Nephron progenitor cell (in vitro differentiated cells): ENCODE measurements around the gene SH3D19.

ENCODE experiments used
- DNase-seq: peaks from one replicate; pipeline ENCODE4 v3.0.0; 2021
- H3K27ac Mint-ChIP-seq: 2 replicates; pipeline ENCODE4 v1.8.0; 2021; ENCODE audit warnings: mild to moderate bottlenecking, moderate library complexity, mixed read lengths
- H3K27me3 Mint-ChIP-seq: 2 replicates; pipeline ENCODE4 v1.8.0; 2021; ENCODE audit warnings: mild to moderate bottlenecking, low read depth, mixed read lengths; ENCODE audit not compliant: poor library complexity
- H3K36me3 Mint-ChIP-seq: 2 replicates; pipeline ENCODE4 v1.8.0; 2021; ENCODE audit warnings: low read depth, mixed read lengths
- H3K4me1 Mint-ChIP-seq: 2 replicates; pipeline ENCODE4 v1.8.0; 2021; ENCODE audit warnings: mixed read lengths
- H3K4me3 Mint-ChIP-seq: 2 replicates; pipeline ENCODE4 v1.8.0; 2021; ENCODE audit warnings: mild to moderate bottlenecking, moderate library complexity, mixed read lengths
- H3K9me3 Mint-ChIP-seq: 2 replicates; pipeline ENCODE4 v1.8.0; 2021; ENCODE audit warnings: mild to moderate bottlenecking, moderate library complexity, mixed read lengths
- CTCF ChIP-seq: fragments of 200-600 bp; sonication (generic); IDR thresholded peaks from 2 replicates; pipeline ENCODE4 v1.5.0; 2021; ENCODE audit warnings: antibody characterized with exemption

Gene SH3D19

GRCh38 chr4:151358266-151358665, 32.9 kb upstream of the SH3D19 start:
- H3K4me3 Mint-ChIP-seq: no peak overlapping the region
- no peaks in the 10 kb centered on the region for H3K9me3 Mint-ChIP-seq
- no peak overlapping the region for H3K27ac Mint-ChIP-seq
- TF ChIP-seq CTCF: no peak
- peaks cover 8% of the 10 kb centered on the region for H3K4me1 Mint-ChIP-seq
- DNase-seq: no peak
- H3K36me3 Mint-ChIP-seq: no peaks in the 10 kb centered on the region
- peaks cover 7% of the 10 kb centered on the region for H3K27me3 Mint-ChIP-seq

GRCh38 chr4:151356510-151356909, 31.1 kb upstream of the SH3D19 start:
- Mint-ChIP-seq H3K36me3 (peaks cover 5% of the 10 kb centered on the region), H3K27me3 (peaks cover 7% of the 10 kb centered on the region), H3K4me3 (no peak overlapping the region), H3K27ac (no peak overlapping the region), H3K4me1 (peaks cover 8% of the 10 kb centered on the region), H3K9me3 (no peaks in the 10 kb centered on the region)
- DNase-seq: no peak
- no peak for TF ChIP-seq CTCF

GRCh38 chr4:151355155-151355554, 29.8 kb upstream of the SH3D19 start:
- H3K9me3 Mint-ChIP-seq: no peaks in the 10 kb centered on the region
- peaks cover 6% of the 10 kb centered on the region for H3K4me1 Mint-ChIP-seq
- no peak overlapping the region for H3K27ac Mint-ChIP-seq
- H3K27me3 Mint-ChIP-seq: peaks cover 7% of the 10 kb centered on the region
- TF ChIP-seq CTCF: no peak
- DNase-seq: no peak
- no peak overlapping the region for H3K4me3 Mint-ChIP-seq
- H3K36me3 Mint-ChIP-seq: peaks cover 5% of the 10 kb centered on the region

- peaks cover 3% of the 10 kb centered on the region for H3K9me3 Mint-ChIP-seq
- DNase-seq: no peak
- no peak overlapping the region for H3K27ac Mint-ChIP-seq
- no peak for TF ChIP-seq CTCF
- peaks cover 13% of the 10 kb centered on the region for H3K4me1 Mint-ChIP-seq
- H3K4me3 Mint-ChIP-seq: no peak overlapping the region
- no peaks in the 10 kb centered on the region for H3K36me3 Mint-ChIP-seq
- H3K27me3 Mint-ChIP-seq: no peaks in the 10 kb centered on the region
These were observed 22.3 kb upstream of the SH3D19 start for GRCh38 chr4:151347490-151348235.

GRCh38 chr4:151344948-151345347, 19.5 kb upstream of the SH3D19 start:
- Mint-ChIP-seq H3K27me3 (no peaks in the 10 kb centered on the region), H3K4me1 (peaks cover 13% of the 10 kb centered on the region), H3K36me3 (no peaks in the 10 kb centered on the region), H3K9me3 (peaks cover 3% of the 10 kb centered on the region), H3K27ac (no peak overlapping the region), H3K4me3 (no peak overlapping the region)
- no peak for TF ChIP-seq CTCF
- no peak for DNase-seq

GRCh38 chr4:151340751-151341385, 15.5 kb upstream of the SH3D19 start:
- H3K4me3 Mint-ChIP-seq: no peak overlapping the region
- peaks cover 3% of the 10 kb centered on the region for H3K9me3 Mint-ChIP-seq
- H3K27ac Mint-ChIP-seq: no peak overlapping the region
- TF ChIP-seq CTCF: no peak
- H3K4me1 Mint-ChIP-seq: peaks cover 1% of the 10 kb centered on the region
- peaks cover 6% of the 10 kb centered on the region for H3K27me3 Mint-ChIP-seq
- H3K36me3 Mint-ChIP-seq: no peaks in the 10 kb centered on the region
- no peak for DNase-seq
